ENCODE data around the gene SESTD1. TPM values are rescaled to one million over a fixed set of nuclear protein-coding genes. Genes with fewer than 3 reads are reported as not detected.

The SESTD1 gene
- total RNA-seq, 1 donor from 2014 or later, result 5.4 TPM

DNA sequence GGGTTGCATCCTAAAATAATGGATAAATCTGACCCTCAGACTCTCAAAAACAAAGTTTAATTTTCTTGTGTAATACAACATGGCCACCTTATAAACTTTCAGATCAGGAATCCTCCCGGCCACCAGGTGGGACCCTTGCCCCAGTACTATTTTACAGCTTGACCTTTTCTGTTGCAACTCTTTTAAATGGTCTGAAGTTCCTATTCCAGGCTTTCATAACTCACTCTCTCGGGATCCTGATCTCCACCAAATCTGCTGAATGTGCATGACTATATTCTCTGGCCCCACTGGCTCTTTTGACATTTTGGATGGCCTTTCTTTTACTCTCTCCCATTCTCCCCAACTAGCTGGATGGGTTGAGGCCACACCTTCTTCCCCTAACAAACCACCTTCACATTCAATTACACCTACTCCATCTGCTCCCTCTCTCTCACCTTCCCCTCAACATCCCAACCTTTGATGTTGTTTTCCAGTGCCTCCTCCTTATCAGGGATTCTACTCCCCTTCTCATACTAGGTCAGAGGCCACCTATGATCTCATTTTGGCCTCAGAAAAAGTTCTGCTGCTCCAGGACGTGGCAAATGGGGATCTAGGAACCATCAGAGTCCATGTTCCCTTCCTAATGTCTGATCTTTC, 70.8 kb downstream of the SESTD1 start:
- no peak for DNase-seq (ENCODE audit: low read depth)

DNA sequence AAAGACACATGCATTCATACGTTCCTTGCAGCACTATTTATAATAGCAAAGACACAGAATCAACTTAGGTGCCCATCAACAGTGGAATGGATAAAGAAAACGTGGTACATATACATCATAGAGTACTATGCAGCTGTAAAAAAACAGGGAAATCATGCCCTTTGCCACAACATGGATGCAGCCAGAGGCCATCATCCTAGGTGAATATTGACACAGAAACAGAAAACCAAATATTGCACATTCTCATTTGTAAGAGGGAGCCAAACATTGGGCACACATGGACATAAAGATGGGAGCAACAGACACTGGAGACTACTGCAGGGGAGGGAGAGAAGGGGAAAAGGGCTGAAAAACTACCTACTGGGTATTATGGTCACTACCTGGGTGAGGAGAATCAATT, 73.5 kb downstream of the SESTD1 start:
- DNase-seq (ENCODE audit: low read depth), result no peak

- no peak for DNase-seq (ENCODE audit: low read depth)
These were observed 78.5 kb downstream of the SESTD1 start for GRCh38 chr2:179186126-179186525.

DNA sequence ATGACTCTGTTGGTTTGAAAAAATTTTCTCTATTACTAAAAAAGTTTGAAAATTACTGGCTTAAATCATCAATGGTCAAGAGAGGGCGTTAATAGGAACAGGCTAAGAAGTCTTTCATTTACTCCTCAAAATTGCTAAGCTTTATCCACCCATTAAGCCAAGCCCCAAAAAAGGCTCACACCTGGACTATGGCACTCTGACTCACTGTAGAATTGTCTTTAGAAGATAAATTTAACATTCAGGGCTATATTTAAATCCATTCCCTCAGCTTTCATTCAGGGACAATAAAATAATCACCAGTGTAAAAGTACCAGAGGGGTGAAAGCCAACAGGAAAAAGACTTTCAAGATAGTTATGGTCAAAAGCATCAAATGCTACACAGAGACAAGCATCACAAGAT, 80.0 kb downstream of the SESTD1 start:
- DNase-seq (ENCODE audit: low read depth), result peak; percentile 37

GRCh38 chr2:179181002-179181401, 83.6 kb downstream of the SESTD1 start:
- DNase-seq (ENCODE audit: low read depth), result no peak

DNA sequence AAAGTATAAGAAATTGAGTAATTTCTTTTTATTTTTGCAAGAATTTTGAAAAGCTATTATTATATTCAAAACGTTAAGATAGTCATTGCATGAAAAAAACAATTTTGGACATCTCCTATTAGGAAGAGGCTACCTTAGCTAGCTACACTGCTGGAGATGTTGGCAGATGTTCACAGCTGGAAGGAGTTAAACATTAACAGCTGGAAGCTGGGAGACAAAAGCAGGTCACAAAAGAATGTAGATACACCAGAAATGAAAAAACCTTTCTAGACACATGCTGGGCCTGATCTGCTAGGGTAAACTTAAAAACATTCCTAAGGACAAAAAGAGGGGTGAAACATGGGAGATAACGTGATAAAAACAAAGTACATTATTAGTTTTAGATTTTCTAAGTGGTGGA, 84.4 kb downstream of the SESTD1 start:
- no peak for DNase-seq (ENCODE audit: low read depth)

DNA sequence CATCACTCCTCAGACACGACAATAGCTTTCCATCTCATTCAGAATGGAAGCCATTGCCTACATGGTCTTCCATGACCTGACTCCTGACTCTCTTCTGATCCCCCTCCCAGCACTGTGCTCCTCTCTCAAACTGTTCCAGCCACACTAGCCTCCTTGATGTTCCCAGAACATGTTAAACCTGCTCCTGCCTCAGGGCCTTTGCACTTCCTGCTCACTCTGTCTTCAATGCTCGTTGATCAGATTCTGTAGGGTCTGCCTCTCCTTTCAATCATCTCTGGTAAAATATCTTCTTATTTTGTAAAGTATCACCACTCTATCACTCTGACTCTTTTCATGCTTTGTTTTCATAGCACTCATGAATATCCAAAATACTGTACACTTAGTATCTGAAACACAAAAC, 84.9 kb downstream of the SESTD1 start:
- no peak for DNase-seq (ENCODE audit: low read depth)

GRCh38 chr2:179177694-179178093, 86.9 kb downstream of the SESTD1 start:
- no peak for DNase-seq (ENCODE audit: low read depth)

GRCh38 chr2:179174240-179174639, 90.4 kb downstream of the SESTD1 start:
- DNase-seq (ENCODE audit: low read depth), result no peak

DNA sequence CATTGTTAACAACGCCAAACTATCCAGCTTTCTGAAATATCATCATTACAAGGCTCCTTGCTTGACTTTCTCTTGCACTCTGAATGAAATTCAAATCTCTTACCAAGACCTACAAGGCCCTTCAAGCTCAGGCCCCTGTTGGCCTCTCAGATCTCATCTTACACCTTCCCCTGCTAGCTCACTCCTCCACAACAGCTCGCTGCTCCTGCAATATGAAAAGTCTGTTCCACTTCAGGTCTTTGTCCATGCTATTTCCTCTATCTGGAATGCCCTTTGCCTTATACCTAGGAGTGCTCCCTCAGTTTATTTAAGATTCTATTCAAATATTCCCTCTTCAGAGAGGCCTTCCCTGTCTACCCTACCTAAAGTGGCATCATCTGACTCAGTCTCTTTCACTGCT, 91.7 kb downstream of the SESTD1 start:
- DNase-seq (ENCODE audit: low read depth), result no peak

DNA sequence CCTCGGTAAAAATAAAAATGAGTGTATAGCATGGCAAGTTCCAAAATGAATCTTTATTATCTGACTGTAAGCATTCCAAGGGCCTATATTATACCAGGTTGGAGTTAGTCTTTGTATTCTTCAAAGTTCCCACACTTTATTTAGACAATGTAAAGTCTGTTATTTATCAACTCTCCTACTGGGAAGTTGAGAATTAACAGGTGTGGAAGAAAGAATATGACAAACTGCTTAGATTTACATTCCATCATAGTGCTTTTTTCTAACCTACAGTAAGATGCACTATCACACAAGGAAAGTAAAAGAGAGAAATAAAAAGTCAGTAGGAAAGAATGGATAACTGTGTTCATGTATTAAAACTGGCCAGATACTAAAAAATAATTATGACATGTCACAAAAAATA, 93.3 kb downstream of the SESTD1 start:
- DNase-seq (ENCODE audit: low read depth), result no peak

DNA sequence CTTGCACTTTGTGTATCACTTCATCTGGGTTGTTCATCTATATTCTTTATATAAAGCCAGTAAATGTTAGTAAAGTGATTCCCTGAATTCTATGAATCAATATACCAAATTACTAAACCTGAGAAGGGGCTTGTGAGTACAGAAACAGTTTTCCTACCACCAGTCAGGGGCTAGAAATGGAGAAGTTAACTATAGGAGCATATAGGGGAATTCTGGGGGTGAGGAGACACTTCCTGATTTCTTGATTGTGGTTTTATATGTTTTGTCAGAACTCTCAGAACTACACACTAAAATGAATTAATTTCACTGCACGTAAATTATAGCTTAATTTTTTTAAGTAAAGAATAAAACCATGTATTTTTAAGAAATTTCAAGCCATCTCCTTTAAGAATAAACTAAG, 93.7 kb downstream of the SESTD1 start:
- no peak for DNase-seq (ENCODE audit: low read depth)

DNA sequence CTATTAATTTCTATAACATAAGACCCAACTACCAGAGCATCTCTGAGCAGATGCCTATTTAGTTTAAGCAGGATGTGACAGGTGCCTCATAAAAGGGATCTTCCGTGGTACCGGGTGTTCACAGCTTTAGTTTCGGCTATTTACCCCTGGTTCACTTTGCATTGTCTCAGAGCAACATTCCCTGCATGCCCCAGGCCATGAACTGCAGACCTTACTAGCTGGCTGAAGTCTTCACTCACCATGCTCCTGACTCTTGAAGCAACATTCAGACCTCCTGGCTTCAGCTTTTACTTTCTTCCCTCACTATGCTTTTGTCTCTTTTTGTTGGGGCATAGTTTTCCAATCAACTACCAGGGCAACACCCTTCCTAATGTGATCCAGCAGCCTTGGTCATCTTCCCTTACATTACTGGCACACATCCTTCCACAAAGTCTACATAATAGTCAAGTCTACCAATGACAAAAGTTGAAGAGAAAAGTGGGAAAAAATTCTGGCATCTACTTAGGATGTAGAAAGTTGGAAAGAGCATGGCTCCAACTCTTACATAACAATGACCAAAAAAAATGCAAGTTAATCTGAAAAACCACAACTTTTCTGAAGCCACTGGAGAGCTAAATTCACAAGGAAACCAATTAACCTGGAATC, 99.2 kb downstream of the SESTD1 start:
- no peak for DNase-seq (ENCODE audit: low read depth)

DNA sequence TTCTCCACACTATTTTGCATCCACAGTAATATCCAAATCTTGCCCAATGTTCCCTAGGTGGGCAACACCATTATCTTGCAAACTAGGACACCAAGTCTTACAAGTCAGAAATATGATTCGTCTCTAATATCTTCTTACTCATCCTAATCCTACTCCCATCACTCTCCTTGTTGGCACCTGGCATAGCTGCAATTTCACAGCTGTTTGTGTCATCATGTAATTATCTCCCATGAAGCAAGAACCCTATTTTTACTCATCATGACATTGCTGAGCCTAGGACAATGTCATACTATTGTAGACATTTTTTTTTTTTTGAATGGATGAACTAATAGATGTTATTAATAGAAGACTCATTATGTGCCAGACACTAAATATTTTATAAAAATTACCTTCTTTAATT, 123.4 kb downstream of the SESTD1 start:
- DNase-seq (ENCODE audit: low read depth), result peak; percentile 64

- no peak for DNase-seq (ENCODE audit: low read depth)
These were observed 124.1 kb downstream of the SESTD1 start for GRCh38 chr2:179140571-179140970.

GRCh38 chr2:179139506-179139905, 125.1 kb downstream of the SESTD1 start:
- no peak for DNase-seq (ENCODE audit: low read depth)

DNA sequence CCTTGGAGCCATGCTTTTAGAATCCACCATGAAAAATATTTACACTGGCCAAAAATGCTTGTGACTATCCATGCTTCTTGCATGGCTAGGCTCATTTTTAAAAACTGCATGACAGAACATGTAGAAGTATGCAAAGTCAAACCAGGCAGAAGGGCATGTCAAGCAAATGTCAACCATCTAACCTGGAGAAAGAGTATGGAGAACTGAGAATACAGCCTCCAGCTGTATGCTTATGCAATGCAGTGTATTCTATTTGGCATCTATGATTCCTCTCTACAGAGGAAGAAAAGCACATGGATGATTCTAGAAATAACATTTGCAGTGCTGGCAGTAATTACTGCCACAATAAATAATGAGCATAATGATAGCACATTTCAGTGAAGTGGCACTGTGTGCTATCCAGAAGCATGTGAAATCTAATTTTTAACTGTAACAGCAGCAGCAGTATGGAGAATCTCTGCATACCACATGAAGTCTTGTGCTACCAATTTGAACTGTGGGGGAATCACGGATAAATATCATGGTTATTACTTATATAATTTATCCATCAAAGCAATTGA, 127.4 kb downstream of the SESTD1 start:
- no peak for DNase-seq (ENCODE audit: low read depth)

- DNase-seq (ENCODE audit: low read depth), result no peak
These were observed 131.6 kb downstream of the SESTD1 start for GRCh38 chr2:179133016-179133415.

DNA sequence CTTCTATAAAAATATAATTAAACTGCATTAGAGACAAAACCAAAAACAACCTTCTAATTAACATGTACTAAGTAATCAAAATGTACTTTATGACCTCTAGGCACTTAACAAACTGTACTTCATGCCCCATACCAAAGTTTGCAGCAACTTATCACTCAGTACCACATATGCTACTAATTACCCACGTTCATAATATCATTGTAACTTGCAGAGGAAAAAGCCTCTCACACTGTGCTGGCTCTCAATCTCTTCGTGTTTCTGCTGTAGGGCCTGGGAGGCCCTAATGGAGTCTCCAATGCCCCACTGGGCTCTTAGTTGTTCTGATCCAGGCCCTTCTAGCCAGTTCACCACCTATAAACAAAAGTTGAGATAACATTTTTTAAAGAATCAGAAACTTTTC, 132.6 kb downstream of the SESTD1 start:
- DNase-seq (ENCODE audit: low read depth), result no peak

GRCh38 chr2:179130560-179130959, 134.1 kb downstream of the SESTD1 start:
- no peak for DNase-seq (ENCODE audit: low read depth)

GRCh38 chr2:179129574-179130238, 134.9 kb downstream of the SESTD1 start:
- DNase-seq (ENCODE audit: low read depth), result peak; percentile 53

- DNase-seq (ENCODE audit: low read depth), result no peak
These were observed 139.2 kb downstream of the SESTD1 start for GRCh38 chr2:179125404-179125803.

Measured in myocyte (in vitro differentiated cells).